AG09319 (cell line): ENCODE results near the gene TOR3A.
"Not testable (repeated sequence)": the region's sequence is repeated elsewhere in the genome, so short reads cannot be mapped to it uniquely, and the experiment has no call there.

Experiments used
- DNase-seq: peaks from one replicate; pipeline ENCODE4 v3.0.0-alpha.2; 2010; ENCODE audit warnings: low read depth; ENCODE audit errors: extremely low read depth
- TF ChIP-seq, protein P1 (sequence below): IDR thresholded peaks from 2 replicates; pipeline ENCODE4 v1.5.1; 2011; ENCODE audit warnings: low read depth, mild to moderate bottlenecking, inconsistent platforms, low read length, moderate library complexity

Gene TOR3A

GRCh38 chr1:179127163-179127895, 45.5 kb downstream of the TOR3A start:
- no peak for DNase-seq
- TF ChIP-seq, protein P1, sequence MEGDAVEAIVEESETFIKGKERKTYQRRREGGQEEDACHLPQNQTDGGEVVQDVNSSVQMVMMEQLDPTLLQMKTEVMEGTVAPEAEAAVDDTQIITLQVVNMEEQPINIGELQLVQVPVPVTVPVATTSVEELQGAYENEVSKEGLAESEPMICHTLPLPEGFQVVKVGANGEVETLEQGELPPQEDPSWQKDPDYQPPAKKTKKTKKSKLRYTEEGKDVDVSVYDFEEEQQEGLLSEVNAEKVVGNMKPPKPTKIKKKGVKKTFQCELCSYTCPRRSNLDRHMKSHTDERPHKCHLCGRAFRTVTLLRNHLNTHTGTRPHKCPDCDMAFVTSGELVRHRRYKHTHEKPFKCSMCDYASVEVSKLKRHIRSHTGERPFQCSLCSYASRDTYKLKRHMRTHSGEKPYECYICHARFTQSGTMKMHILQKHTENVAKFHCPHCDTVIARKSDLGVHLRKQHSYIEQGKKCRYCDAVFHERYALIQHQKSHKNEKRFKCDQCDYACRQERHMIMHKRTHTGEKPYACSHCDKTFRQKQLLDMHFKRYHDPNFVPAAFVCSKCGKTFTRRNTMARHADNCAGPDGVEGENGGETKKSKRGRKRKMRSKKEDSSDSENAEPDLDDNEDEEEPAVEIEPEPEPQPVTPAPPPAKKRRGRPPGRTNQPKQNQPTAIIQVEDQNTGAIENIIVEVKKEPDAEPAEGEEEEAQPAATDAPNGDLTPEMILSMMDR, result no peak

DNA sequence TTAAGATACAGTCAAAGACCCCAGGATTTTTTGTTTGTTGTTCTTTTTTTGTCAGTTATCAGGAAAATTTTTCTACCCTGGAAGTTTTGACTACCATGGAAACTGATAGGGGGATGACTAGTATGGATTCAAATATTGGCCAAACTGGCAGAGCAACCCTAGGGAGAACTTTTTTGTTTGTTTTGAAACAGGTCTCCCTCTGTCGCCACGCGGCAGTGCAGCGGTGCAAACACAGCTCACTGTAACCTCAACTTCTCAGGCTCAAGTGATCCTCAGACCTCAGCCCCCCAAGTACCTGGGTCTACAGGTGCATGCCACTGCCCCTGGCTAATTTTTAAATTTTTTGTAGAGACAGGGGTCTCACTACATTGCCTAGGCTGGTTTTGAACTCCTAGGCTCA, 46.6 kb downstream of the TOR3A start:
- no peak for DNase-seq
- TF ChIP-seq, protein P1, result no peak

- TF ChIP-seq, protein P1, result no peak
- no peak for DNase-seq
These were observed 48.0 kb downstream of the TOR3A start for GRCh38 chr1:179129702-179130473.

GRCh38 chr1:179135168-179135567, 53.3 kb downstream of the TOR3A start:
- DNase-seq, result not testable (repeated sequence)

- not testable (repeated sequence) for DNase-seq
These were observed 53.8 kb downstream of the TOR3A start for GRCh38 chr1:179135707-179136106.

DNA sequence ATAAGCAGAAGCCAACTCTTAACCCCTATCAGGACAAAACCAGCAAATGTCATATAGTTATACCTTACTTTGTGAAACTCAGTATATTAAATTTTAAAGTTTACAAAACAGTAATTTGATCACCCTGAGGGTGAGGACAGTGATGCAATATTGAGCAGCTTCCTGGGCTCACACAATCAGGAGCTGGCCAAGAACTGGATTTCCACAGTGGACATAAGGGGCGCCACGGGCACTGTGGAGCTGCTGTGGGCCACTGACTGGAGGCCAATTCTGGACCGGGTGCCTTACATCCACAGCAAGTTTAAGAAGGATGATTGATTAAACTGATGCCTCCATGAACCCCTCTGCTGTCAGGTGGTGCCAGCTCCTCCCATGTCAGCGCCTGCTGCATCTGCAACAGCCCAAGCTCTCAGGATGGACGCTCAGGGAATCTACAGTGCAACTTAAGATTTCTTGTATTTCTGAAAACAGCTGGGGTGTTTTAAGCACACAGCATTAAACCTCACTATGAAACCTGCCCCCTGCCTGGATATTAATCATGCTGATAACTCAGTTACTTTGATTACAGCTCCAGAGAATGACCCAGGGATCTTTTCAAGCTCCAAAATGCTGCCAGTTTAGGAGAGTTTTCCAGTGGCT, 55.9 kb downstream of the TOR3A start:
- TF ChIP-seq, protein P1, result no peak
- no peak for DNase-seq

GRCh38 chr1:179138755-179139154, 56.9 kb downstream of the TOR3A start:
- DNase-seq, result not testable (repeated sequence)

DNA sequence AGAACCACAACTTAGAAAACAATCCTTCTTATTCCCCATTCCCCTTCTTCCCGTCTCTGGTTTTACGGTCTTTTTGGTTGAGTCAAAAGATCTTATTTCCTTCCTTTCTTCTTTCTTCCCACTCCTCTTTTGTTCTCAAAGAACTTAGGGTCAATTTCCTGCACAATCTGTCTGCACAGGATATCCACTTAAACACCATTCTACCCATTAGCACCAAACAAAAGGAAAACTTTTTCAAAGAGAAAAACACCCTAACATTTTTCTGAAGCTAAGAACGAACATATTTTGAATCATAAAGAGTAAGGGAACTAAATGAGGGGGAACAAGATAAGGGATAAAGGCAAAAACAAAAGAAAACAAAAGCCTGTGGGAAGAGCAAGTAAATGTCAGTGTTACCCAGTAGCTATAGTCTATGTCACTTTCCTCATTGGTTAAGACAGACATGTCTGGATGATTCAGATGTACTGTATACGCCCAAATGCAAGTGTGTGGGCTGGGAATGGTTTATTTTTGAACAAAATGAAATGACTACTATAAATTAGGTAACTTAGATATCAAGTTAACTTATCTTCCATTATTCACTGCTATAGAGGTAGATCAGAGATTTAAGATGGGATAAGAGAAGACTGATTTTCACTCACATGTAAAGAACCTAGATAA, 59.9 kb downstream of the TOR3A start:
- TF ChIP-seq, protein P1, result no peak
- no peak for DNase-seq
